ENCODE measurements around the gene RAD50. TPM values are rescaled to one million over a fixed set of nuclear protein-coding genes. Genes with fewer than 3 reads are reported as not detected.
"Not testable (repeated sequence)": the region's sequence is repeated elsewhere in the genome, so short reads cannot be mapped to it uniquely, and the experiment has no call there.

Gene RAD50
- polyA plus RNA-seq, 3 donors from 2014 or later = 2.4 to 27.4 (median 9.7) TPM

DNA sequence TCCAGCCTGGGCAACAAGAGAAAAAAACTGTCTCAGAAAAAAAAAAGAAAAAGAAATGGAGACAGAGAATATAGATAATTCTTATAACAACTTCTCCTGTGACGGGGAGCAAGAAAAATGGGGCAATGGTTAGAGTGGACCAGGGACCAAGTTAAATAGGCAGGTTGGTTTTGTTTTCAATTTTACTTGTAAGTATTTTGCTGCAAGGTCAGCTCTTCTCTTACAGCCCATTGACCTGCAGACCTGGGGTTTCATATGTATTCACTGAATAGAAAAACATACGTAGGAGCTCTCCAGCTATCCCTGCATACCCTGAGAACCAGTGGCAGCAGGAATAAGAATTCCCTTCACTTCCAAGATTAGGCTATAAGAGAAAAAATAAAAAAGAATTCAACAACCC is 72.0 kb downstream of the RAD50 start:
- Mint-ChIP-seq H3K9me3 (no peaks in the 10 kb centered on the region), H3K4me1 (peaks cover 0 to 2% of the 10 kb centered on the region in 2 donors), H3K27me3 (ENCODE audit: low read depth in 3 of 3) (peaks cover 0 to 1% (median 0%) of the 10 kb centered on the region in 3 donors), H3K4me3 (no peak overlapping the region), H3K27ac (peak overlapping the region in 1 of 6 donors; percentile 54), H3K36me3 (peaks cover 13 to 30% (median 19%) of the 10 kb centered on the region in 3 donors)
- DNase-seq = no peak

DNA sequence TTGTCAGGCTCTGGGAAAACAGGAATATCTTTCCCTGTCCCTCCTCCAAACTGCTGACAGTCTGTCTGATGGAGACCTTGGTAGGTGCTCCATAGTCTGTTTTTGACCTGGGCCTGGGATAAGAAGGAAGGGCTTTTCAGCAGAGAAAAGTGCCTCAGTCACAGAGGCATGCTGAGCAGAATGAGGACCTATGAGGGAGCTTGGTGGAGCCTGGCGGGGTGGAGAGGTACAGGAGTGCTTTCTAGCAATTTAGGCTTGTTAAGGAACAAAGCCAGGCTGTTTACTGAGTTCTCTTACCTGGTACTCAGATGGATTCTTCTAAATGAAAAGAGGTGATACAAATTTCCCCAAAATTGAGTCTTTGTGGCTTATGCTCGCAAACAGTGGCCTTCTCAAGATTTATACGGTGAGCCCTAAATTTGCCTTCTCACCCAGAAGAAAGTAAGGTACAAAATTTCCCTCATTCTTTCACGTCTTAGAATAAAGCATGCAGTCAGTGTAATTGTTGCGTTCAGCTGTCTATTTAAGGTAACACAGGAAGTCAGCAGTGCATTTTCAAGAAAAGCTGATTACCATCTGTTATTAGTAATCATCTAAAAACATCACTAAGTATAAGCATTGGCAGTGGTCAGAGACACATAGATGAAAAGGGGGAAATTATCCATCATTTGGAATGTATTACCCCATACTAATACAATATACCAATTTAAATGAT is 72.6 kb downstream of the RAD50 start:
- H3K27ac Mint-ChIP-seq = peak overlapping the region in 1 of 6 donors; percentile 54
- H3K27me3 Mint-ChIP-seq (ENCODE audit: low read depth in 3 of 3) = peaks cover 0 to 3% (median 0%) of the 10 kb centered on the region in 3 donors
- no peaks in the 10 kb centered on the region for H3K9me3 Mint-ChIP-seq
- no peak overlapping the region for H3K4me3 Mint-ChIP-seq
- H3K4me1 Mint-ChIP-seq = peaks cover 0 to 2% of the 10 kb centered on the region in 2 donors
- DNase-seq = no peak
- H3K36me3 Mint-ChIP-seq = peaks cover 13 to 30% (median 25%) of the 10 kb centered on the region in 3 donors

- H3K27ac Mint-ChIP-seq; H3K27me3 Mint-ChIP-seq (ENCODE audit: low read depth in 3 of 3); H3K9me3 Mint-ChIP-seq; H3K4me1 Mint-ChIP-seq; DNase-seq; H3K4me3 Mint-ChIP-seq: not testable (repeated sequence)
- H3K36me3 Mint-ChIP-seq = peaks cover 16 to 36% (median 32%) of the 10 kb centered on the region in 3 donors
These were observed 76.8 kb downstream of the RAD50 start for GRCh38 chr5:132633587-132633986.

GRCh38 chr5:132635873-132636272 is 79.1 kb downstream of the RAD50 start:
- no peaks in the 10 kb centered on the region for H3K9me3 Mint-ChIP-seq
- H3K4me3 Mint-ChIP-seq = no peak overlapping the region
- H3K36me3 Mint-ChIP-seq = peaks cover 19 to 42% (median 33%) of the 10 kb centered on the region in 3 donors
- no peak overlapping the region for H3K27ac Mint-ChIP-seq
- peaks cover 0 to 3% (median 2%) of the 10 kb centered on the region in 3 donors for H3K27me3 Mint-ChIP-seq (ENCODE audit: low read depth in 3 of 3)
- no peaks in the 10 kb centered on the region for H3K4me1 Mint-ChIP-seq
- no peak for DNase-seq

- Mint-ChIP-seq H3K4me1 (no peaks in the 10 kb centered on the region), H3K9me3 (no peaks in the 10 kb centered on the region), H3K4me3 (no peak overlapping the region), H3K36me3 (peaks cover 15 to 44% (median 30%) of the 10 kb centered on the region in 3 donors), H3K27ac (peak overlapping the region in 1 of 6 donors; percentile 52), H3K27me3 (ENCODE audit: low read depth in 3 of 3) (peaks cover 0 to 3% (median 2%) of the 10 kb centered on the region in 3 donors)
- no peak for DNase-seq
These were observed 80.5 kb downstream of the RAD50 start for GRCh38 chr5:132637241-132637640.

- peaks cover 21 to 46% (median 35%) of the 10 kb centered on the region in 3 donors for H3K36me3 Mint-ChIP-seq
- H3K9me3 Mint-ChIP-seq = no peaks in the 10 kb centered on the region
- peaks cover 0 to 2% (median 2%) of the 10 kb centered on the region in 3 donors for H3K27me3 Mint-ChIP-seq (ENCODE audit: low read depth in 3 of 3)
- no peak overlapping the region for H3K27ac Mint-ChIP-seq
- no peak overlapping the region for H3K4me3 Mint-ChIP-seq
- no peaks in the 10 kb centered on the region for H3K4me1 Mint-ChIP-seq
- DNase-seq = no peak
These were observed 82.9 kb downstream of the RAD50 start for GRCh38 chr5:132639706-132640130.

GRCh38 chr5:132640613-132641012 is 83.8 kb downstream of the RAD50 start:
- H3K36me3 Mint-ChIP-seq = peaks cover 21 to 45% (median 35%) of the 10 kb centered on the region in 3 donors
- H3K4me3 Mint-ChIP-seq = no peak overlapping the region
- no peaks in the 10 kb centered on the region for H3K9me3 Mint-ChIP-seq
- H3K27me3 Mint-ChIP-seq (ENCODE audit: low read depth in 3 of 3) = peaks cover 0 to 2% (median 2%) of the 10 kb centered on the region in 3 donors
- no peak for DNase-seq
- no peak overlapping the region for H3K27ac Mint-ChIP-seq
- no peaks in the 10 kb centered on the region for H3K4me1 Mint-ChIP-seq

- Mint-ChIP-seq H3K4me1 (no peaks in the 10 kb centered on the region), H3K27ac (no peak overlapping the region), H3K36me3 (peaks cover 21 to 43% (median 35%) of the 10 kb centered on the region in 3 donors), H3K9me3 (no peaks in the 10 kb centered on the region), H3K4me3 (no peak overlapping the region), H3K27me3 (ENCODE audit: low read depth in 3 of 3) (peaks cover 0 to 2% (median 2%) of the 10 kb centered on the region in 3 donors)
- DNase-seq = no peak
These were observed 84.5 kb downstream of the RAD50 start for GRCh38 chr5:132641241-132641723.

DNA sequence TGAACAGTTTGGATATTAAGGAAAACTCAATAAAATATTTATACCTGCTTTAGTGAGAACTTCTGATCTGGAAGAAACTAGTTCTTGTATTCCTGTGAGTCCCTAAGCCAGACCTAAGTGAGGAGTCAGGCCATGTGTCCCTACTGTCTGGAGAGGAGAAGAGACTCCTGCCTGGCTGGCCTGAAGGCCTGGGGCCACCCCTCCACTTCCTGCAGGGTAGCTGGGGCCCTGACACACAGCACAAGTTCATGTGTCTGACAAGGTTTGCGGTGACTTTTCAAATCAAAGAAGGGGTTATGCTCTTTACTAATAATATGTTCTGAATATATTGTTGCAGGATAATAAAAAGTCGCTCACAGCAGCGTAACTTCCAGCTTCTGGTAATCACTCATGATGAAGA is 85.1 kb downstream of the RAD50 start:
- peaks cover 0 to 2% (median 2%) of the 10 kb centered on the region in 3 donors for H3K27me3 Mint-ChIP-seq (ENCODE audit: low read depth in 3 of 3)

DNA sequence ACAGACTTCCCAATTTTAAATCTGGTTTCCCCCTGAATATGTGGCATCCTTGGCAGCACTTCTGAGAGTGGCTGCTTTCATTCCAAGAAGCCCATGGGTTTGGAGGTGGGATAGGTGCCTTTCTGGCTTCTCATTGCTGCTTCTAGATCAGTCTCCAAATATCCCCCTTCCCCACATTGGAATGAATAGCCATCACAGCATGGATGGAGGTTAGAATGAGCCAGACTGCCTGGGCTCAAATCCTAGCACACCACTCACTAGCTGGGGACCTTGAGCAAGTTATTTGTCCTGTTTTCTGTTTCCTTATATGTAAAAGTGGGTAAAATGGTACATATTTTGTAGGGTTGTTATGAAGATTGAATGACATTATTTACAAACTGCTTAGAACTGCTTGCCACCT is 87.4 kb downstream of the RAD50 start:
- peaks cover 2 to 4% (median 3%) of the 10 kb centered on the region in 3 donors for H3K27me3 Mint-ChIP-seq (ENCODE audit: low read depth in 3 of 3)
- DNase-seq = no peak
- peaks cover 0 to 15% (median 10%) of the 10 kb centered on the region in 6 donors for H3K9me3 Mint-ChIP-seq
- no peak overlapping the region for H3K27ac Mint-ChIP-seq
- peaks cover 6 to 32% (median 23%) of the 10 kb centered on the region in 3 donors for H3K36me3 Mint-ChIP-seq
- H3K4me3 Mint-ChIP-seq = no peak overlapping the region
- no peaks in the 10 kb centered on the region for H3K4me1 Mint-ChIP-seq

More for the DNA sequence above, 85.1 kb downstream of the RAD50 start:
- no peaks in the 10 kb centered on the region for H3K4me1 Mint-ChIP-seq
- no peaks in the 10 kb centered on the region for H3K9me3 Mint-ChIP-seq
- no peak overlapping the region for H3K4me3 Mint-ChIP-seq
- H3K27ac Mint-ChIP-seq = no peak overlapping the region
- no peak for DNase-seq
- peaks cover 21 to 45% (median 35%) of the 10 kb centered on the region in 3 donors for H3K36me3 Mint-ChIP-seq

- Mint-ChIP-seq H3K4me1 (no peaks in the 10 kb centered on the region), H3K27ac (no peak overlapping the region), H3K27me3 (ENCODE audit: low read depth in 3 of 3) (peaks cover 3 to 7% (median 3%) of the 10 kb centered on the region in 3 donors), H3K36me3 (peaks cover 6 to 24% (median 14%) of the 10 kb centered on the region in 3 donors), H3K4me3 (no peak overlapping the region), H3K9me3 (peaks cover 3 to 16% (median 10%) of the 10 kb centered on the region in 6 donors)
- DNase-seq = no peak
These were observed 89.9 kb downstream of the RAD50 start for GRCh38 chr5:132646583-132647266.

GRCh38 chr5:132647473-132647872 is 90.7 kb downstream of the RAD50 start:
- Mint-ChIP-seq H3K4me3 (no peak overlapping the region), H3K4me1 (no peaks in the 10 kb centered on the region), H3K27me3 (ENCODE audit: low read depth in 3 of 3) (peaks cover 2 to 9% (median 3%) of the 10 kb centered on the region in 3 donors), H3K9me3 (peaks cover 3 to 16% (median 10%) of the 10 kb centered on the region in 6 donors), H3K27ac (no peak overlapping the region), H3K36me3 (peaks cover 6 to 20% (median 13%) of the 10 kb centered on the region in 3 donors)
- DNase-seq = no peak

DNA sequence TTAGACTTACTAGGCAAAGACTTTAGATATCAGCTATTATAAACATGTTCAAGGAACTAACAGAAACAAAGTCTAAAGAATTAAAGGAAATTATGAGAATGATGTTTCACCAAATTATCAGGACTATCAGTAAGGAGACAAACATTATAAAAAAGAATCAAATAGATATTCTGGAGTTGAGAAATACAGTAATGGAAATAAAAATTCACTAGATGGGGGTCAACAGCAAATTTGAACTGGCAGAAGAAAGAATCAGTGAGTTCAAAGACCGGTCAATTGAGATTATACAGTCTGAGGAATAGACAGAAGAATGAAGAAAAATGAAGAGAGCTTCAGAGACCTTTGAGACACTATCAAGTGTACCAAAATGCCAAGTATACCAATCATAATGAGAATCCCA is 91.6 kb downstream of the RAD50 start:
- H3K27ac Mint-ChIP-seq = no peak overlapping the region
- H3K9me3 Mint-ChIP-seq = peaks cover 3 to 16% (median 10%) of the 10 kb centered on the region in 6 donors
- peaks cover 0 to 11% (median 5%) of the 10 kb centered on the region in 3 donors for H3K36me3 Mint-ChIP-seq

More for the DNA sequence above, 91.6 kb downstream of the RAD50 start:
- DNase-seq = no peak
- H3K4me1 Mint-ChIP-seq = no peaks in the 10 kb centered on the region
- peaks cover 2 to 10% (median 3%) of the 10 kb centered on the region in 3 donors for H3K27me3 Mint-ChIP-seq (ENCODE audit: low read depth in 3 of 3)
- no peak overlapping the region for H3K4me3 Mint-ChIP-seq
